GM06990 (cell line): ENCODE measurements around the gene ANKMY1.
"Not testable (repeated sequence)": the region's sequence is repeated elsewhere in the genome, so short reads cannot be mapped to it uniquely, and the experiment has no call there.

Source experiments
- DNase-seq: peaks from one replicate; pipeline ENCODE4 v3.0.0-alpha.2; 2011; ENCODE audit not compliant: insufficient read length; ENCODE audit errors: extremely low read depth
- H3K27me3 ChIP-seq: replicated peaks from 2 replicates; pipeline ENCODE4 v1.6.0; 2011; ENCODE audit warnings: low read length; ENCODE audit not compliant: control insufficient read depth, insufficient read depth
- H3K36me3 ChIP-seq: 2 replicates; pipeline ENCODE4 v1.5.1; 2011; ENCODE audit warnings: low read length; ENCODE audit not compliant: control insufficient read depth, insufficient read depth
- H3K4me3 ChIP-seq: replicated peaks from 2 replicates; pipeline ENCODE4 v1.5.1; 2011; ENCODE audit warnings: low read depth, mild to moderate bottlenecking, control low read depth, low read length
- CTCF ChIP-seq: IDR thresholded peaks from 2 replicates; pipeline ENCODE4 v1.5.1; 2011; ENCODE audit warnings: low read length, control low read depth, mild to moderate bottlenecking, inconsistent platforms; ENCODE audit not compliant: insufficient read depth, poor library complexity, severe bottlenecking

ANKMY1 gene

GRCh38 chr2:240566203-240567136 is 8.7 kb upstream of the ANKMY1 start:
- H3K27me3 ChIP-seq, result no peaks in the 10 kb centered on the region
- TF ChIP-seq CTCF, result peak; percentile 69
- DNase-seq, result peak; percentile 92
- peak overlapping the region; percentile 71 for H3K4me3 ChIP-seq
- H3K36me3 ChIP-seq, result no peaks in the 10 kb centered on the region; the same call in 1 of the 2 replicates

- no peaks in the 10 kb centered on the region for H3K36me3 ChIP-seq
- no peaks in the 10 kb centered on the region for H3K27me3 ChIP-seq
- DNase-seq, result peak; percentile 85
- H3K4me3 ChIP-seq, result peak overlapping the region; percentile 57
- TF ChIP-seq CTCF, result no peak
Observed at GRCh38 chr2:240565333-240566202, 7.8 kb upstream of the ANKMY1 start.

- peak overlapping the region; percentile 57; the same call in 1 of the 2 replicates for H3K4me3 ChIP-seq
- peak; percentile 28 for TF ChIP-seq CTCF
- no peak for DNase-seq
Observed at GRCh38 chr2:240564561-240565332, 7.0 kb upstream of the ANKMY1 start.

GRCh38 chr2:240563951-240564560 is 6.3 kb upstream of the ANKMY1 start:
- TF ChIP-seq CTCF, result no peak
- H3K4me3 ChIP-seq, result no peak overlapping the region
- no peak for DNase-seq
- no peaks in the 10 kb centered on the region for H3K27me3 ChIP-seq
- H3K36me3 ChIP-seq, result no peaks in the 10 kb centered on the region

More at GRCh38 chr2:240564561-240565332, 7.0 kb upstream of the ANKMY1 start:
- H3K27me3 ChIP-seq, result no peaks in the 10 kb centered on the region
- H3K36me3 ChIP-seq, result no peaks in the 10 kb centered on the region

GRCh38 chr2:240563231-240563630 is 5.4 kb upstream of the ANKMY1 start:
- H3K36me3 ChIP-seq, H3K27me3 ChIP-seq, DNase-seq, H3K4me3 ChIP-seq: not testable (repeated sequence)
